PC-3 (cell line): ENCODE data around the gene CCDC91.

Source experiments
- CTCF ChIP-seq: fragments of 300-600 bp; sonication (generic); conservative IDR thresholded peaks from 2 replicates; pipeline ENCODE4 v1.5.1; 2017; ENCODE audit warnings: antibody characterized with exemption, low read depth, mild to moderate bottlenecking, low read length
- EZH2 ChIP-seq: fragments of 300-600 bp; sonication (generic); IDR thresholded peaks from one replicate; pipeline ENCODE4 v1.6.1; 2017; ENCODE audit warnings: antibody characterized with exemption, mild to moderate bottlenecking, low read length; ENCODE audit not compliant: unreplicated experiment

- TF ChIP-seq CTCF = no peak
- no peak for TF ChIP-seq EZH2
Measured at GRCh38 chr12:28536088-28536487, 345.8 kb downstream of the CCDC91 start.
